AG20443 (cell line): ENCODE measurements around the gene PDPK1.
"Not testable (repeated sequence)": the region's sequence is repeated elsewhere in the genome, so short reads cannot be mapped to it uniquely, and the experiment has no call there.

Experiments used
- DNase-seq: peaks from one replicate; pipeline ENCODE4 v3.0.0; 2012; ENCODE audit warnings: low spot score, mixed read lengths

The PDPK1 gene

GRCh38 chr16:2523801-2524231 lies 14.0 kb upstream of the PDPK1 start:
- DNase-seq = no peak

- no peak for DNase-seq
Observed at GRCh38 chr16:2524339-2524938, 13.4 kb upstream of the PDPK1 start.

GRCh38 chr16:2526135-2526534 lies 11.7 kb upstream of the PDPK1 start:
- no peak for DNase-seq

- no peak for DNase-seq
Observed at GRCh38 chr16:2527071-2527783, 10.6 kb upstream of the PDPK1 start.

GRCh38 chr16:2527784-2528100 lies 10.1 kb upstream of the PDPK1 start:
- DNase-seq = no peak

GRCh38 chr16:2528161-2529060 lies 9.4 kb upstream of the PDPK1 start:
- DNase-seq = no peak

- DNase-seq = no peak
Observed at GRCh38 chr16:2529061-2529931, 8.5 kb upstream of the PDPK1 start.

- DNase-seq = no peak
Observed at GRCh38 chr16:2529961-2530628, 7.7 kb upstream of the PDPK1 start.

GRCh38 chr16:2530629-2531318 lies 7.0 kb upstream of the PDPK1 start:
- DNase-seq = no peak

- DNase-seq = no peak
Observed at GRCh38 chr16:2531371-2531695, 6.5 kb upstream of the PDPK1 start, which contains the start of gene CEMP1. CEMP1 (minus strand) TSS chr16:2531408; CDS start chr16:2531073, 335 bp downstream.

GRCh38 chr16:2531696-2532493 lies 5.9 kb upstream of the PDPK1 start:
- peak; percentile 98 for DNase-seq

- no peak for DNase-seq
Observed at GRCh38 chr16:2532494-2533141, 5.2 kb upstream of the PDPK1 start.

- DNase-seq = not testable (repeated sequence)
Observed at GRCh38 chr16:2533142-2533755, 4.6 kb upstream of the PDPK1 start.

- no peak for DNase-seq
Observed at GRCh38 chr16:2533912-2534311, 3.9 kb upstream of the PDPK1 start.

GRCh38 chr16:2534335-2534734 lies 3.5 kb upstream of the PDPK1 start:
- DNase-seq = not testable (repeated sequence)

- DNase-seq = peak; percentile 71
Observed at GRCh38 chr16:2535625-2536013, 2.2 kb upstream of the PDPK1 start.

- DNase-seq = not testable (repeated sequence)
Observed at GRCh38 chr16:2539192-2539844, 1.5 kb downstream of the PDPK1 start.

- not testable (repeated sequence) for DNase-seq
Observed at GRCh38 chr16:2539845-2540458, 2.1 kb downstream of the PDPK1 start.
